ENCODE measurements around the gene ATP8A1.

DNA sequence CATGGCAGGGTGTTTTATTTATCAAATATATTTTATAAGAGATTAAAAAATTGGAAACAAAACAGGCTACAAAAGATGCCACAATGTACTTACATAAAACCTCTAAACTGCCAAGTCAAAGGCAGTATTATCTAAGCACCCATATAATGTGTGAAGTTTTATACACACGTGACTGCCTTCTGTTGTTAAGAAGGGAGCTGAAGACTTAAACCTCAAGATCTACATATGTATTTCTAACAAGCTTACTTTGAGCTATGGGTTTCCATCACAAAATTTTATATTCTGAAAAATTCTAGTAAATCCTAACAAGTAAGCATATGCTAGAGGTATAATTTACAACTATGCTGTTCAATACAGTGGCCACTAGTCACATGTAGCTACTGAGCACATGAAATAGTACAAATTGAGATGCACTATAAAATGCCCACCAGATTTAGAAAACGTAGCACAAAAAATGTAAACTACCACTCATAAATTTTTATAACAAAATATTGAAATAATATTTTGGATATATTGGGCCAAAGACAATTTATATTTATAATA lies 9.8 kb downstream of the ATP8A1 start:
- no peak for TF ChIP-seq POLR2AphosphoS5 (IDR thresholded peaks at IDR 0.05)
- TF ChIP-seq POLR2A (IDR thresholded peaks at IDR 0.05) = no peak

All from prostate gland (tissue), 1 donor.